WI38 (cell line): ENCODE measurements around the gene FGF23.

Source experiments
- H3K4me3 ChIP-seq: 2 replicates; pipeline ENCODE4 v1.5.1; 2011; ENCODE audit warnings: low read depth, mild to moderate bottlenecking, control low read depth, low read length
- CTCF ChIP-seq: IDR thresholded peaks from 2 replicates; pipeline ENCODE4 v1.5.1; 2012; ENCODE audit warnings: low read depth, mild to moderate bottlenecking, control low read depth, low read length

The FGF23 gene

GRCh38 chr12:4369548-4369947, 10.0 kb downstream of the FGF23 start:
- H3K4me3 ChIP-seq: no peak overlapping the region
- TF ChIP-seq CTCF: no peak

- no peak for TF ChIP-seq CTCF
- no peak overlapping the region for H3K4me3 ChIP-seq
These were observed 13.4 kb downstream of the FGF23 start for GRCh38 chr12:4366090-4366489.

GRCh38 chr12:4356041-4356327, 23.5 kb downstream of the FGF23 start:
- peak; percentile 52 for TF ChIP-seq CTCF
- no peak overlapping the region for H3K4me3 ChIP-seq

- TF ChIP-seq CTCF: no peak
- no peak overlapping the region for H3K4me3 ChIP-seq
These were observed 24.1 kb downstream of the FGF23 start for GRCh38 chr12:4355156-4356040.

- no peak for TF ChIP-seq CTCF
- no peak overlapping the region for H3K4me3 ChIP-seq
These were observed 25.7 kb downstream of the FGF23 start for GRCh38 chr12:4353785-4354208.

- no peak for TF ChIP-seq CTCF
- H3K4me3 ChIP-seq: no peak overlapping the region
These were observed 32.6 kb downstream of the FGF23 start for GRCh38 chr12:4346931-4347330.

- H3K4me3 ChIP-seq: no peak overlapping the region
- no peak for TF ChIP-seq CTCF
These were observed 47.7 kb downstream of the FGF23 start for GRCh38 chr12:4331842-4332241.
